ENCODE measurements around the gene MAD1L1. TPM values are rescaled to one million over a fixed set of nuclear protein-coding genes. Genes with fewer than 3 reads are reported as not detected.
A peak's percentile ranks its signal among the peaks of the same experiment; 100 is the strongest.

MAD1L1 gene
- total RNA-seq, 1 donor from 2014 or later: 32.2 TPM

DNA sequence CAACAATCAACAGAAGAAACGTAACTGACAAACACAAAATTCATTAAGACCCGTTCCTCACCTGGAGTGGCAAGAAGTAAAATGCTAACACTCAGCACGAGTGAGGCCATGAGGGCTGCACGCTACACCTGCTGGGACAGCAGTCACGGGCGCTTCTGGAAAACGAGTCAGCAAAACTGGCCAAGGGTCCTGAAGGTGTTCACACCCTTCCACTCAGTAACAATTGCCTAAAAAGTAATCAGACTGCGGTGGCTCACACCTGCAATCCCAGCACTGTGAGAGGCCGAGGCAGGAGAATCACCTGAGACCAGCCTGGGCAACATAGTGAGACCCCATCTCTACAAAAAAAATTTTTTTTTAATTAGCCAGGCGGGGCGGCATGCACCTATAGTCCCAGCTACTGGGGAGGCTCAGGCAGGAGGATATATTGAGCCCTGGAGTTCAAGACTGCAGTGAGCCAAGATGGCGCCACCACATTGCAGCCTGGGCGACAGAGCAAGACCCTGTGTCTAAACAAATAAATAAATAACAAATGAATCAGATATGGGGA lies 199.1 kb downstream of the MAD1L1 start:
- peak; percentile 72 for DNase-seq (ENCODE audit: low spot score)

DNA sequence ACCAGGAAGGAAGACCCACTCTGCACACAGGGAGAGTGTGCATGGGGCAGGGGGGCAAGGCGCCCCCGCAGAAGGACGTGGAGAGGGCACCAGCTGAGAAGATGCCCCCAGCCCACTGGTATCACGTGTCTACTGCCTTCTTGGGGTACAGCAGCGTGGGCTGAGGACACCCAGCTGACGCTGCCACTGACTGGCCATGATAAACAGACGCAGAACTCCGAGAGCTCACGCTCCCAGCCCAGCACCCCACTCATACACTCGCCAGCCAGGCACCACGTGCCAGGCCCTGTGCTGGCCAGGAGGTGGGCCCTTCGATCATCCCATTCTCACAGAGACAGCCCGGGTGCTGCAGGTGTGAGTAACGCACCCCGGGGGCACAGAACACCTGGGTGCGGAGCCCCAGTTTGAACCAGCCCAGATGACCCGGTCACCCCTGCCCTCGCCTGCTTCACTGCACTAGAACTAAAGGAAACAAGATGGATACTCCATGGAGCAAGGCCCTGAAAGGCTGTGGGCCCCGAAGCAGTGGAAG lies 199.8 kb downstream of the MAD1L1 start:
- DNase-seq (ENCODE audit: low spot score): peak; percentile 45

GRCh38 chr7:2032030-2032875 lies 200.5 kb downstream of the MAD1L1 start:
- peak; percentile 83 for DNase-seq (ENCODE audit: low spot score)

GRCh38 chr7:2031451-2031845 lies 201.3 kb downstream of the MAD1L1 start:
- DNase-seq (ENCODE audit: low spot score): peak; percentile 84

DNA sequence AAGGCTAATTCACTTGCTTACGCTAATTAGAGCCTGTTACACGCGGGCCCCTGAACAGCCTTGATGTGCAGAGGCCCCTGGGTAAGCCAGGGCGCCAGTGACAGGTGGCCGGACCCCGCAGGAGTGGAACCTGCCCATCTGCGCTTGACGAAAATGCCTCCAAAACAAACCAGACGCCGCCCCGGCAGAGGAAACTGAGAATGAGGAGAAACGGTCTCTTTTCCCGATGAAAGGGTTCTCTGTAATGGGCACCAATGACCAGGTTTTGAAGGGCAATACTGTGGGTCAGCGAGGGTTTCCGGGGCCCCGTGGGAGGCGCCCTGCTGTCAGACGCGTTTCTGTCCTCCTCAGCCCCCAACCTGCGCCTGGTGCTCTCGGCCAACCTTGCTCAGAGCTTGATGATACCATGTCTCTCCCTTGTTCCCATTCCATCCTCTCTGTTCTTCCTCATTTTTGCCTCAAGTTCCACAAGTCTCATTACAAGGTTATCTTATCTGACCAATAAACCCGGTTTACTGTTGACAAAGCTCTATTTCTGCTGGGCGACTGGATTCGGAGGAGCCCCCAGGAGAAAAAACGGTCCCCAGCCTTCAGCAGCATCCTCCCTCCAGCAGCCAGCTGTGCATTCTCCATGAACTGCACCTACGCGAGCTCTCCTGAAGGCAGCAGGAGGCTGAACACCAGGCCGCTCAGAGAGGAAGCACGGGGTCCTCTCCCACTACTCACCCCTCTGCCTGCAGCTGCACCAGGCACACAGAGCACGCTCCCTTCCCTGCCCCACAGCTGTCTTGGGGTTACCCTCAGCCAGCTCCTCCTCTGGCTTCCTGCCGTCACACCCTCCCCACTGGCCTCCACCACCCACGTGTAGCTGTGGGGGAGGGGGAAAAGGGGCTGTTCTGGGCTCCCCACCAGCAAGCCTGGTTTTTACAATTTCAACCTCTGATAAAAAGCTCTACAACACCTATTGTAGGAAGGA lies 202.0 kb downstream of the MAD1L1 start:
- peak; percentile 76 for DNase-seq (ENCODE audit: low spot score)

- peak; percentile 24 for DNase-seq (ENCODE audit: low spot score)
These were observed 202.8 kb downstream of the MAD1L1 start for GRCh38 chr7:2029936-2030335.

DNA sequence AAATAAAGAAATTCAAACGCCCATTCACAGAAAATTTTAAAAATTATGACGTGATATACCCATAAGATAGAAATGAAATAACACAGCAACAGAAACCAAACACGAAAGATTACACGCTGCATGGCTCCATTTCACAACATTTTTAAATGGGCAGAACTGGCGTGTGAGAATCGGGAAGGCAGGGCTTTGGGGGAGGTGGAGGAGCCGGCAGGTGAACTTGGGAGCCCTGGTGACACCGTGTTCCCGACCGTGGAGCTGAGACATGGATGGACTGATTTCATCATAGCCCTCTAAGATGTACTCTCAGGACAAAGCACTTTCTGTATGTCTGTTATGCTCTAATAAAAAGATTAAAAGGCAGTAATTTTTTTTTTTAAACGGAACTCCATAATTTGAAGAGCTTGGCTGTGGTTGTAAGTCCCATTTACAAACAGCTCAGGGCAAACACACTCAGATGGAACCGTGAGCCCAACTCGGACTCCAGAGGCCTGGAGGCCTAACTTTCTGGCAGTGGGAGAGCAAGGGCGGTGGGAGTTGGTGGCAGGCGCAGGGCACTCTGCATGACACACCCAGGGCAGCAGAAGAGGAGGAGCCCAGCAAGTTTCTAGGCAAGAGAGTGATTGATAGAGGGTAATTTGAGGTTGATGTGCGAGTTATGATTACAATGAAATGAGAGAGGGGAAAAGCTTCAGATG lies 203.4 kb downstream of the MAD1L1 start:
- peak; percentile 26 for DNase-seq (ENCODE audit: low spot score)

GRCh38 chr7:2028733-2029132 lies 204.0 kb downstream of the MAD1L1 start:
- DNase-seq (ENCODE audit: low spot score): peak; percentile 35

GRCh38 chr7:2025188-2025587 lies 207.6 kb downstream of the MAD1L1 start:
- DNase-seq (ENCODE audit: low spot score): no peak

DNA sequence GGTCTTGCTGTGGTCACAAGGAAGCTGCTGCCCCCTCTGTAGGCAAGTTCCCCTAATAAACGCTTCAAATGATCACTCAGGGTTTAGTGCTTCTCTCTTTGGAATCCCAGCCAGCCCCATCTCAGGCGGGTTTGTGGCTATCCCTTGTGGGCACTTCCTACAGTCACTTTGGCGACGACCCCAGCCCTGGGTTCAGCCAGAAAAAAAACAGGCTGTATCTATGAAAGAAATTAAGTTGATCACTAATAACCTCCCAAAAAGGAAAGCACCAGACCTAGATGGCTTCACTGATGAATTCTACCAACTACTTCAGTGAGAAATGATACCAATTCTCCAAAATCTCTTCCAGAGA lies 208.2 kb downstream of the MAD1L1 start:
- no peak for DNase-seq (ENCODE audit: low spot score)

GRCh38 chr7:2023877-2024566 lies 208.7 kb downstream of the MAD1L1 start:
- DNase-seq (ENCODE audit: low spot score): peak; percentile 72

DNA sequence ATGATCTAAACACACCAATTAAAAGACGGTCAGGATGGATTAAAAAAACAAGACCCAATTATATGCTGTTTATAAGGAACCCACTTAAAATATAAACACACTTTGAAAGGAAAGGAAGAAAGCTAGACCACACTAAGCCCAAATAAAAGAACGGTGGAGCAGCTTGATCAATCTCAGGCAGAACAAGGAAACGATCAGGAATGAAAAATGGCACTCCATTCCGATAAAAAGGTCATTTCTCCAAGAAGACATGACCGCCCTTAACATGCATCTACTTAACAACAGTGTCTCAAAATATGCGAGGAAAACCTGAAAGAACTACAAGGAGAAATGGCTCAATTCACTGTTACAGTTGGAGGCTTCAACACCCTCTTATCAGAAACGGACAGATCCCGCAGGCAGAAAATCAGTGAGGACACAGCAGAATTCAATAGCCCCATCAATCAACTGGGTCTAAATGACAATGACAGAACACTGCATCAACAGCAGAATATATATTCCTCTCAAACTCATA lies 210.0 kb downstream of the MAD1L1 start:
- no peak for DNase-seq (ENCODE audit: low spot score)

GRCh38 chr7:2022021-2022409 lies 210.7 kb downstream of the MAD1L1 start:
- peak; percentile 12 for DNase-seq (ENCODE audit: low spot score)

GRCh38 chr7:2019711-2020511 lies 212.8 kb downstream of the MAD1L1 start:
- peak; percentile 92 for DNase-seq (ENCODE audit: low spot score)

GRCh38 chr7:2019461-2019710 lies 213.4 kb downstream of the MAD1L1 start:
- DNase-seq (ENCODE audit: low spot score): no peak

DNA sequence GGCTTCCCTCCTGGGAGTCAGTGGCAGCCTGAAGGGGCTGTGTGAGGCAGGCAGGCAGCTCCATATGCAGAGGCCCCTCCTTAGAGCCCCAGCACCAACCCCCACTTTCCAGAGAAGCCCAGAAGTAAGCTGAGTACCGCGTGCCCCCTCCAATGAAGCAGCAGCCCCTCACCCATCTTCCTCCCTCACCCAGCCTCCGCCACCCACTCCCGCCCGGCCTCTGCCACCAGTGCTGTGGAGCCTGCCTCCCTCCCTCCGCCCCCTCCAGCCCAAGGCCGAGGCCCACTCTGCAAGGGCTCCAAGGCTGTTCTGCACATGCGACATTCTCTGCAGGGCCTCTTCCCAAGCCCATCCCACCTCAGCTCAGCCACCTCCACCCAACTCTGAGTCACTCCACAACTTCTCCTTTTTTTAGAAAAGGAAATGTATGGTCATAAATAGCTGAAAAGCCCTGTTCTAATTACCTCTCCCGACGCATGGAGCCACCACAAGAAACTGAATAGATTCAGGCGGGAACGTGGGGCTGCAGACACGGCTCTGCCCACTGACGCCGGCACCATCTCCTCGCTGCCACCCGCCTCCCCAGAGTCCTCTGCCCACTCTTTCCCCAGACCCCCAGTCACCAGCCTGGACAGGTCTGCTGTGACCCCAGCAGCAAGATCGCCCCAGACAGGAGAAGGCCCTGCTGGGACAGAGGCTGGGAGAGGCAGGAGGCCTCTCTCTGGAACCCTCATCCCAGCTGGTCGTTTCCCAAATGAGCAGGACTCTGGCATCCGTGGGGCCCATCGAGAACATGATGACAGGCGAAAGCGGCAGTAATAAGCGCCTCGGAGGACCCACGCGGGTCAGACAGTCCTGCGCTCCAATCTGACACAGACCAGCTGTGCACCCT lies 213.9 kb downstream of the MAD1L1 start:
- DNase-seq (ENCODE audit: low spot score): peak; percentile 89

DNA sequence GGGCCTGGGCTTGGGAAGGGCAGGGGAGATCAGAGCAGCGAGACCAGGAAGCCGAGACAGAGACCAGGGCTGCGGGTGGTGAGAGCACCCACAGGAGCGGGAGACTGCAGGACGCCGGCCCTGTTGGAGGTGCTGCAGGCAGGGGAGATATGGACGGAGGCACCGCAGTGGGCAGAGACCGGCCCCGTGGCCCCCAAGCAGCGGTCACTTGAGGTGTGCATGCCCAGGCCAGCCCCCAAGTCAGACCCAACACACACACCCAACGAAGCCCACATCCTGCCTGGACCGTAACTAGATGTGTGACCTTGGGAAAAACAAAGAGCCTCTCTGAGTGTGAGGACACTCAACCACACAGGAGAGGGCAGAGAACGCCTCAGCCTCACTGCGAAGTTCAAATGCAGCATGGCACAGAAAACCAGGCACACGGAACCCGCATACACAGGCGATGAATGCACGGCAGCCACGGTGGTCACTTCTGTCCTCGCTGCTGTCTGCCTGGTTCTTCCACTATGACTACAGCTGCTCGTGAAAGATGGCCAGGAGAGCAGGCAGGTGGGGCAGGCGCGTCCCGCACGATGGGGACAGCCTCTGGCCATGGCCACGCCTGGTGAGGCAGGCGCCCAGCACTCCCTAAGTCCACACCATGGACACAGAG lies 214.7 kb downstream of the MAD1L1 start:
- peak; percentile 85 for DNase-seq (ENCODE audit: low spot score)

DNA sequence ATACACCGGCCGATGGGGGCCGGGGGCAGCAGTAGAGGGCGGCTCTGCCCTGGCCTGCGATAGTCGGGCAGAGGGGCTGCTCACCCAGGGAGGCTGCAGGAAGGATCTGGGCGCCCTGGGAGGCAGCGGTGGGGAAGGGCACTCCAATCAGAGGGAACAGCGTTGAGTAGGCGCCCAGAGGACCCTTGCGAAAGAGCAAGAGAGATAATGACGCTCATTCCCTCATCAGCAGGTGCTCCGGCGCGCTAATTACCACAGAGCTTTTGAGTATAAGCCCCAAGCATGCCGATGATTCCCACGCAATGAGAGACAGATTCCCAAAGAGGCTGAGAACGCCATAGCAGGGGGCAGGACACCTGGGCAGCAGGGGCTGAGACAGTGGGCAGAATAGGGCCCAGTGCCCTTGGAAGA lies 215.3 kb downstream of the MAD1L1 start:
- peak; percentile 64 for DNase-seq (ENCODE audit: low spot score)
